HG03354 (cell line): Measurements from ENCODE around the gene PDIK1L.

Experiments
- ATAC-seq: cut with Tn5 transposase; IDR thresholded peaks from one replicate; pipeline ENCODE4 v1.9.1; 2021; ENCODE audit warnings: mild to moderate bottlenecking; ENCODE audit not compliant: unreplicated experiment, poor library complexity, severe bottlenecking

PDIK1L gene

GRCh38 chr1:26119892-26120608, 8.4 kb downstream of the PDIK1L start:
- ATAC-seq = peak; percentile 41

GRCh38 chr1:26121854-26122773, 10.5 kb downstream of the PDIK1L start:
- ATAC-seq = no peak

- no peak for ATAC-seq
These were observed 11.7 kb downstream of the PDIK1L start for GRCh38 chr1:26122988-26123973.

GRCh38 chr1:26124418-26125331, 13.1 kb downstream of the PDIK1L start:
- no peak for ATAC-seq

- no peak for ATAC-seq
These were observed 13.8 kb downstream of the PDIK1L start for GRCh38 chr1:26125382-26125781.

GRCh38 chr1:26125946-26126320, 14.3 kb downstream of the PDIK1L start:
- no peak for ATAC-seq

- ATAC-seq = peak; percentile 80
These were observed 14.9 kb downstream of the PDIK1L start for GRCh38 chr1:26126321-26127084.

GRCh38 chr1:26127235-26128163, 15.9 kb downstream of the PDIK1L start:
- no peak for ATAC-seq

GRCh38 chr1:26129778-26130177, 18.2 kb downstream of the PDIK1L start:
- ATAC-seq = no peak

- ATAC-seq = no peak
These were observed 19.1 kb downstream of the PDIK1L start for GRCh38 chr1:26130695-26131094.

- ATAC-seq = no peak
These were observed 20.7 kb downstream of the PDIK1L start for GRCh38 chr1:26132128-26132833.

- ATAC-seq = no peak
These were observed 21.2 kb downstream of the PDIK1L start for GRCh38 chr1:26132834-26133167.

GRCh38 chr1:26134466-26134865, 22.8 kb downstream of the PDIK1L start:
- no peak for ATAC-seq

GRCh38 chr1:26138974-26139558, 27.4 kb downstream of the PDIK1L start:
- ATAC-seq = no peak

- ATAC-seq = no peak
These were observed 30.5 kb downstream of the PDIK1L start for GRCh38 chr1:26142159-26142558.
